ENCODE measurements around the gene MYO1D. TPM values are rescaled to one million over a fixed set of nuclear protein-coding genes. Genes with fewer than 3 reads are reported as not detected.

Gene MYO1D
- total and polyA plus RNA-seq, 12 donors = 13.6 to 103 (median 59.8) TPM

- H3K27ac ChIP-seq = no peak overlapping the region
- DNase-seq = no peak
- WGBS, 4 donors = 93 to 95% (median 95%) methylated on average over 2 of the region's 2 CpGs
- TF ChIP-seq CTCF (IDR thresholded peaks at IDR 0.05) = no peak
- no peak for TF ChIP-seq POLR2A (IDR thresholded peaks at IDR 0.05)
- intact Hi-C loops (cut with DNase I) = no loop called here
- no peaks in the 10 kb centered on the region for H3K27me3 ChIP-seq
- H3K4me3 ChIP-seq = no peak overlapping the region
- H3K36me3 ChIP-seq (replicated peaks in 1 of 2) = no peaks in the 10 kb centered on the region
- no peaks in the 10 kb centered on the region for H3K9me3 ChIP-seq (replicated peaks in 1 of 3)
- no peaks in the 10 kb centered on the region for H3K4me1 ChIP-seq (replicated peaks in 1 of 2)
Observed at GRCh38 chr17:32570081-32570396, 306.9 kb downstream of the MYO1D start.

DNA sequence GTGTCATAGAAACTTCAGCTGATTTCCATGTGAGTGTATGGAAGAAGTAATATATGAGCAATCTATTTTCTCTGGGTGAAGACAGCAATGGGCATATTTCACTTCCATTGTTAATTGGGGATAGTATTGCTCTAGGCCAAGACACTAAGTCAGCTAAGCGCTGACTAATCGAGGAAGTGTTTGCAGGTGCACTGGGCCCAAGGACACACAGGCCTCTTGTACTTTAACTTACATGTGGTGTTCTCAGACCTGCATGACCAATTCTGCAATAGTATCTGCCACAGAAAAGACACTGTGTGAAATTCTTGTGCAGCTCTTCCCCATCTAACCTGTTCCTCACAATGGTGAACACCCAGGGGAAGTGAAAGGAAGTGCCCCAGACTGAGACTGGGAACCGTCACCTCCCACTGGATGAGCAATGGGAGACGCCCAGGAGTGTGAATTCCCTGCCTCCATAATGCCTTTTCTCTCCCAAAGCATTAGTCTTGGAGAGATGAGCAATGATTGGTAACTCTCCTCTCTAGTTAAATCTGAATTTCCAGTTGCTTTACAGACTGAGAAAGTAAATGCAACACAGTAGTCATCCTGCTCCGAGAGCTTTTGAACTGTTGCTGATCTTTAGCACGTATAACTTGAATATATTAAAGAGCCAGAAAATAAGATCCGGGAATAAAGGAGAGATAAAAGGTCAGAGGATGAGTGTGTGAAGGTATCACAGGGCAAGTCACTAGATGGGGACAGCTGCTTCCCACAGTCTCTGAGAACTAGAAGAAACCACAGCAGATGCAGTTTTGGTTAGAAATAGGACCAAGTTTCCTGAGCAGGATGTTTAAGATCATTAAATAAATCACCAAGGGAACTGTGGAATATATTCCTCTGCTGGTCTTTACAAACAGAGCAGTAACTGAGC lies 307.5 kb downstream of the MYO1D start:
- Histone ChIP-seq H3K27me3 (no peaks in the 10 kb centered on the region), H3K4me1 (replicated peaks in 1 of 2) (no peaks in the 10 kb centered on the region), H3K36me3 (replicated peaks in 1 of 2) (no peaks in the 10 kb centered on the region), H3K9me3 (replicated peaks in 1 of 3) (no peaks in the 10 kb centered on the region), H3K4me3 (no peak overlapping the region), H3K27ac (no peak overlapping the region)
- WGBS, 4 donors = 74 to 82% (median 80%) methylated on average over 7 of the region's 7 CpGs
- no peak for DNase-seq
- intact Hi-C loops (cut with DNase I) = no loop called here
- TF ChIP-seq POLR2A (IDR thresholded peaks at IDR 0.05) = no peak
- TF ChIP-seq CTCF (IDR thresholded peaks at IDR 0.05) = no peak

DNA sequence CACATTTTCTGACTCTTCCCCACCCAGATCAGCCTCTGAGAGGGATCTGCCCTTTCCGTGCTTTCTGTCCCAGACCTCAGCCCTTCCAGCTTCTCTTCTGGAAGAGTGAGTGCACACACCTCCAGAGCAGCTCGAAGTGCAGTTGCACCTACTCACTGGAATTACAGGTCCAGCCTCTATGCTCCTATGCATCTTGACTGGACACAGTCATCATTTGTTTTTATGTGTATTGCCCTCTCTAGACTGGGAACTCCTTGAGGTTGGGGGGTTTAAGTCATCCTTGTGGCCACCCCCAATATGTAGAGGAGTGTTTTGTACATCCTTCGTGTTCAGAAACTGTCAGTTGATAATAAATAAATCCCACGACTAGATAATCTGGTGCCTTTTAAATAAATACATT lies 308.2 kb downstream of the MYO1D start:
- Histone ChIP-seq H3K27ac (no peak overlapping the region), H3K36me3 (replicated peaks in 1 of 2) (no peaks in the 10 kb centered on the region), H3K27me3 (no peaks in the 10 kb centered on the region), H3K4me1 (replicated peaks in 1 of 2) (no peaks in the 10 kb centered on the region), H3K9me3 (replicated peaks in 1 of 3) (no peaks in the 10 kb centered on the region), H3K4me3 (no peak overlapping the region)
- TF ChIP-seq POLR2A (IDR thresholded peaks at IDR 0.05) (no peak), CTCF (IDR thresholded peaks at IDR 0.05) (no peak)
- 76 to 87% (median 82%) methylated on average over 4 of the region's 4 CpGs for WGBS, 4 donors
- DNase-seq = no peak
- intact Hi-C loops (cut with DNase I) = no loop called here

GRCh38 chr17:32567511-32567910 lies 309.4 kb downstream of the MYO1D start:
- TF ChIP-seq POLR2A (IDR thresholded peaks at IDR 0.05) = no peak
- TF ChIP-seq CTCF (IDR thresholded peaks at IDR 0.05) = no peak
- Histone ChIP-seq H3K9me3 (replicated peaks in 1 of 3) (no peaks in the 10 kb centered on the region), H3K4me1 (replicated peaks in 1 of 2) (no peaks in the 10 kb centered on the region), H3K36me3 (replicated peaks in 1 of 2) (no peaks in the 10 kb centered on the region), H3K27me3 (no peaks in the 10 kb centered on the region), H3K4me3 (no peak overlapping the region), H3K27ac (no peak overlapping the region)
- no peak for DNase-seq
- intact Hi-C loops (cut with DNase I) = no loop called here
- 91 to 98% (median 93%) methylated on average over 4 of the region's 4 CpGs for WGBS, 4 donors

Measured in adrenal gland (tissue), 12 donors.